Activated CD8-positive, alpha-beta memory T cell treated with anti-CD3 and anti-CD28 coated beads, Interleukin-2, amount 50 U/mL, for 1 hour (primary cell): Measurements from ENCODE around the gene GNRH2.
"Not testable (repeated sequence)": the region's sequence is repeated elsewhere in the genome, so short reads cannot be mapped to it uniquely, and the experiment has no call there.

Source experiments
- DNase-seq: peaks from one replicate; pipeline ENCODE4 v3.0.0-alpha.2; 2020; ENCODE audit errors: extremely low read depth

GNRH2 gene

DNA sequence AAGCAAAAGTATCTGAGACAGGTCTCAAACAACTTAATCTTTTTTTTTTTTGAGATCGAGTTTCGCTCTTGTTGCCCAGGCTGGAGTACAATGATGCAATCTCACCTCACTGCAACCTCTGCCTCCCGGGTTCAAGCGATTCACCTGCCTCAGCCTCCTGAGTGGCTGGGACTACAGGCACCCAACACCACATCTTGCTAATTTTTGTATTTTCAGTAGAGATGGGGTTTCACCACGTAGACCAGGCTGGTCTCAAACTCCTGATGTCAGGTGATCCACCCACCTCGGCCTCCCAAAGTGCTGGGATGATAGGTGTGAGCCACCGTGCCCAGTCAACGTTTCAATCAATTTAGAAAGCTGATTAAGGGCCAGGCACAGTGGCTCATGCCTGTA, 29.8 kb downstream of the GNRH2 start:
- not testable (repeated sequence) for DNase-seq

- DNase-seq: no peak
Observed at GRCh38 chr20:3074812-3075211, 31.4 kb downstream of the GNRH2 start.

DNA sequence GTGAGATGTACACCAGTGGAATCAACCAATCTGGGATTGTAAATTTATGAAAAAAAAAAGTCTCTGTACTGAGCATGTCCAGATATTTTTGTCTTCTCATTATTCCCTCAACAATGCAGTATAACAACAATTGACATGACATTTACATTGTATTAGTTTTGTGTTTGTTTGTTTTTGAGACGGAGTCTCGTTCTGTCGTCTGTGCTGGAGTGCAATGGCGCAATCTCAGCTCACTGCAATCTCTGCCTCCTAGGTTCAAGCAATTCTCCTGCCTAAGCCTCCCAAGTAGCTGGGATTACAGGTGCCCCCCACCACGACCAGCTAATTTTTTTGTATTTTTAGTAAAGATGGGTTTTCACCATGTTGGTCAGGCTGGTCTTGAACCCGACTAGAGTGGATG, 31.9 kb downstream of the GNRH2 start:
- DNase-seq: not testable (repeated sequence)

GRCh38 chr20:3077618-3078134, 34.3 kb downstream of the GNRH2 start:
- no peak for DNase-seq

DNA sequence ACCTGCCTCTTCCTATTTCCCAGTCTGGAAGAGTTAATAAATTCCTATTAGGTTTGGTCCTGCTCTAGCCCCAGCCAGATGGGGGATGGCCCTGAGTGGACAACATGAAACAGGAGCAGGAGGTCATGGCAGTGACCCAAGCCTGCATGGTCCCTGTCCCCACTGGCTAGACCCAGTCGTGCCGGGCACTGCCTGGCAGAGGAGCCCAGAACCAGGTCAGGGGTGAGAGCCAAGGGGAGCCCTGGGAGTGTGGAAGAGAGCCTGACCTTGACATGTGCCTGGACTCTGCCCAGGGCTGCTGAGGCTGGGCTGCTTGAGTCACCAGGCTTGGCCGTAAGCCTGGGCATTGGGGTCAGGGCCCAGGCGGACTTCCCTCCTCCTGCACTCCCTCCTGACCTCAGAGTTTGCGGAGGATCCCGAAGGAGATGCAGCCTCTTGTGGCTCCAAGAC, 37.5 kb downstream of the GNRH2 start:
- DNase-seq: no peak

GRCh38 chr20:3081641-3082040, 38.2 kb downstream of the GNRH2 start:
- no peak for DNase-seq

GRCh38 chr20:3082306-3082951, 39.0 kb downstream of the GNRH2 start:
- no peak for DNase-seq

DNA sequence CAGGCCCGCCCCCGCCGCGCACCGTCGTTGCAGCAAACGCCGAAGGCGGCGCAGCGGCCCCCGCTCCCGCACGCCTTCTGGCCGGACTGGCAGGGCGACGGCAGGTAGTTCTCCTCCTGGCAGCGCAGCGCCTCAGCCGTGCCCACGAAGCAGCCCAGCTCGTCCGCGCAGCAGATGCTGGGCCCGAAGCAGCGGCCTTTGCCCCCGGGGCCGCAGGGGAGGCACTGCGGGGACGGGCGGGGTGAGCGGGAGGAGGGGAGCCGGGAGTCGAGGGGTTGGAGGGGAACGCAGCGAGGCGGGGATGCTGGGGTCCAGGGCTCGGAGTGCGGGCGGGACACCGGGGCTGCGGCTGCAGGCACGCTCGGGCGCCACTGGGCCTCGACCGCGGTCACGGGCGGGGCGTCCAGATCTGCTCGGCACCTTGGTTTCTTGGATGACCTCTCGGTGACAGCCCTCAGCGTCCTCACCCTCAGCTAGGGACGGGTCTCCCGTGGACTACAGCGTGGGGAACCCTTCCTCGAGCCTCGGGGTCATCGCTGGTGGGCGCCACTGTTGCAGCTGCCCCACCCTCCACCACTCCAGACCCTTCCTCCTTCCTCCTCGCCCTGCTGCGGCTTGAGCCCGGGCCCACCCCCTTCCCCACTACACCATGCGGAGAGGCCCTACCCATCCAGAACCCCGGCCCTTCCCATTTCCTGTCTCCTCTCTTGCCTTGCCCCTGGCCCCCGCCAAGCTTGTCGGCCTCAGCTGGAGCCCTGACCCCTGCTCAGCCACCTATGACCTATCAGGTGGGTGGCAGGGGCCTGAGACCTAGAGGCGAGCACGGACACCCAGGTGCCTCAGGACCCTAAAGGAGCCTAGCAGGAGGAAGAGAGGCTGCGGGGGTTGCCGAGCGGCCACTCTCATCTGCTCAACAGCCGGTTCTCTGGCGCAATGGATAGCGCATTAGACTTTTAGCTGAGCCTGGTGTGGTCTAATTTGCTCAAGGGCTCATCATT, 39.8 kb downstream of the GNRH2 start:
- DNase-seq: no peak

- DNase-seq: no peak
Observed at GRCh38 chr20:3084283-3084985, 41.0 kb downstream of the GNRH2 start, which contains the start of gene AVP. TSS of gene AVP (minus strand) at chr20:3084724. CDS start at chr20:3084674, 50 bp downstream.

GRCh38 chr20:3084986-3085360, 41.6 kb downstream of the GNRH2 start:
- no peak for DNase-seq

GRCh38 chr20:3085571-3086072, 42.2 kb downstream of the GNRH2 start:
- no peak for DNase-seq

DNA sequence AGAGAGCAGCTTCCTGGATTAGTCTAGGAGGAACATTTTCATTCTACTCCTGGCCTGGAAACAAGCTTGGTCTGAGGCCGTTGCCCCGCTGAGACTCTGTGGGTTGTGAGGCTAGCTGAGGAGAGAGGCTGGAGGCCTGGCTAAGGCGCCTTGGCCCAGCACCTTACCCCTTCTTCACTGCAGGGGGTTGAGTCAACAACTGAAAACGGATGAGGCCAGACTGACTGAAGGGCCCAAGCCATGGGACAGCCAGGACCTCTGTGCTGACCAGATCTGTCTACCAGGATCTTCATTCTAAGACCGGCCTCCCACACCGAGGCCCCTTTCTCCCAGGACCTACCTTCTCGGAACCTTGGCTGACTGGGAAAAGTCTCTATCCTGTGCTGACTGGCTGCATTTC, 44.6 kb downstream of the GNRH2 start:
- DNase-seq: no peak

DNA sequence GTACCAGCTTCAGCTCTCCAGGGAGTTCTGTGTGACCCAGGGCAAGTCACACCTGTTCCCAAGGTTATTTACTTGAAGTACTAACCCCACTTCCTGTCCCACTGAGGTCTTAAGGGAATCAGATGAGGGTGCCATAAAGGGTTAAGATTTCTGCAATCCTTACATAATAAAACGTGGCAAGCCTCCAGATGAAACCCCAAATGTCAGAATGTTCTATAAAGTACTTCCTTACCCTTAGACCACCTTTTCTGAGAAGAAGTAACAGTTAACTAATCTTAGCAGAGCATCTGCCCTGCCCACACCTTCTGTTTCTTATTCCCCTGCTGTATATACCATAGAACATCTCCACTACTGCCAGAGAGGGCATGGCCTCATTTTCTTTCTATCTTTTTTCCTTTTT, 47.1 kb downstream of the GNRH2 start:
- no peak for DNase-seq

GRCh38 chr20:3092611-3093379, 49.4 kb downstream of the GNRH2 start:
- no peak for DNase-seq

DNA sequence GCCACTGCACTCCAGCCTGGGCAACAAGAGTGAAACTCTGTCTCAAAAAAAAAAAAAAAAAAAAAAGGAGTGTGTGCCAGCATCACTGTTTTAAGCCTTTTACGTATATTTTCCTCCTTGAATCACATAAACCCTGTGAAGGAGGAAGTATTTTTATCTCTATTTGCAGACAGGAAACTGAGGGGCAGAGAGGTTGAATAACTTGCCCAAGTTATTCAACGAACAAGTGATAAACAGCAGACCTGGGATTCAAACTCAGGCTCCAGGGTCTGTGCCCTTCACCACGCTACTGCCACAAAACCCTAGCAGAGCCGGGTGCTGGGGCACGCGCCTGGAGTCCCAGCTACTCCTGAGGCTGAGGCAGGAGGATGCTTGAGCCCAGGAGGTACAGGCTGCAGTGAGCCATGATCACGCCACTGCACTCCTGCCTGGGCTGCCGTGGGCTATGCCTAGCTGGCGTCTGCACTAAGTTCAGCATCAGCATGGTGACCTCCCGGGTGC, 50.5 kb downstream of the GNRH2 start:
- DNase-seq: no peak

- no peak for DNase-seq
Observed at GRCh38 chr20:3094848-3095629, 51.6 kb downstream of the GNRH2 start.
